A673 (cell line): Measurements from ENCODE around the gene MAGOH.

Experiments
- EZH2 ChIP-seq: fragments of 200-600 bp; sonication (generic); IDR thresholded peaks from 2 replicates; pipeline ENCODE4 v1.6.1; 2017; ENCODE audit warnings: borderline replicate concordance, low read depth, mild to moderate bottlenecking, mixed read lengths, antibody characterized with exemption, low read length; ENCODE audit not compliant: poor library complexity, severe bottlenecking
- TF ChIP-seq, protein P1 (sequence below): fragments of 300-800, 200-600 bp; sonication (generic); conservative IDR thresholded peaks from 2 replicates; pipeline ENCODE4 v1.5.1; 2017; ENCODE audit warnings: low read depth, mild to moderate bottlenecking, antibody characterized with exemption, low read length, moderate library complexity, mixed read lengths

DNA sequence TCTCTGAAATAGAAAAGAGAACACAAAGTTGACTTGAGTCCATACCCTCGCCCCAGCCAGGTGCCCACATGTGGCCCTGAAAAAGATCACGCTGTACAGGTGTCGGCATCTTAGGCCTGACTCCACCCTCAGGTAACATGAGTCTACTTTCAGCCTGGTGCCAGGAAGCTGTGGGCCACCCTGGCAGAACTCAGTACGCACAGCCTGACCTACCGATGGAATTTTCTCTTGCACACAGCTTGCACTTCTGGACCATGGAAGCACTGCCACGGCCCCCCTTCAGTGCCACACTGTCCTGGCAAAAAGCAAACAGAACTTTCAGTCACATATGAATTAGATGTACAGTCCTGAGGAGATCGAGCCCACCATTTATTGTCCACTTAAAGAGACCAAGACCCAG lies 20.1 kb downstream of the MAGOH start:
- TF ChIP-seq, protein P1, sequence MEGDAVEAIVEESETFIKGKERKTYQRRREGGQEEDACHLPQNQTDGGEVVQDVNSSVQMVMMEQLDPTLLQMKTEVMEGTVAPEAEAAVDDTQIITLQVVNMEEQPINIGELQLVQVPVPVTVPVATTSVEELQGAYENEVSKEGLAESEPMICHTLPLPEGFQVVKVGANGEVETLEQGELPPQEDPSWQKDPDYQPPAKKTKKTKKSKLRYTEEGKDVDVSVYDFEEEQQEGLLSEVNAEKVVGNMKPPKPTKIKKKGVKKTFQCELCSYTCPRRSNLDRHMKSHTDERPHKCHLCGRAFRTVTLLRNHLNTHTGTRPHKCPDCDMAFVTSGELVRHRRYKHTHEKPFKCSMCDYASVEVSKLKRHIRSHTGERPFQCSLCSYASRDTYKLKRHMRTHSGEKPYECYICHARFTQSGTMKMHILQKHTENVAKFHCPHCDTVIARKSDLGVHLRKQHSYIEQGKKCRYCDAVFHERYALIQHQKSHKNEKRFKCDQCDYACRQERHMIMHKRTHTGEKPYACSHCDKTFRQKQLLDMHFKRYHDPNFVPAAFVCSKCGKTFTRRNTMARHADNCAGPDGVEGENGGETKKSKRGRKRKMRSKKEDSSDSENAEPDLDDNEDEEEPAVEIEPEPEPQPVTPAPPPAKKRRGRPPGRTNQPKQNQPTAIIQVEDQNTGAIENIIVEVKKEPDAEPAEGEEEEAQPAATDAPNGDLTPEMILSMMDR, result no peak
- TF ChIP-seq EZH2, result no peak
